ENCODE data around the gene PLEKHG4B. TPM values are rescaled to one million over a fixed set of nuclear protein-coding genes. Genes with fewer than 3 reads are reported as not detected.

Gene PLEKHG4B
- total RNA-seq, 1 experiment from 2014 or later = 1.2 TPM

GRCh38 chr5:159448-160172, 67.6 kb downstream of the PLEKHG4B start:
- intact Hi-C loops (cut with micrococcal nuclease) = no loop called here
- BruUV-seq (replicated peaks) = no TSS peak
- peaks cover 15% of the 10 kb centered on the region for H3K4me1 ChIP-seq (ENCODE audit: insufficient read depth, low read length)
- H4K20me1 ChIP-seq (ENCODE audit: low read length) = no peaks in the 10 kb centered on the region
- H3K79me2 ChIP-seq (ENCODE audit: low read length) = no peaks in the 10 kb centered on the region
- no peaks in the 10 kb centered on the region for H3K36me3 ChIP-seq (ENCODE audit: low read depth, low read length)
- H3F3A ChIP-seq (ENCODE audit: low read length, unreplicated experiment) = peaks cover 3% of the 10 kb centered on the region
- no peaks in the 10 kb centered on the region for H3K9me3 ChIP-seq (ENCODE audit: low read length)
- H3K9me2 ChIP-seq (replicated peaks; ENCODE audit: low read length) = no peaks in the 10 kb centered on the region
- ChIA-PET CTCF (interaction anchor here (0.6 kb wide), 1 partner anchor 29 kb away, joined by 3 read pairs; no protein-coding TSS in a partner anchor), POLR2A (ENCODE audit: unreplicated experiment) (no interaction called here)
- ATAC-seq (peak; percentile 76), DNase-seq (peak; percentile 48)
- no peak overlapping the region for H3K4me3 ChIP-seq (ENCODE audit: low read length)
- H3K27ac ChIP-seq (ENCODE audit: low read length) = peak overlapping the region; percentile 42
- H3K4me2 ChIP-seq (ENCODE audit: low read length) = peak overlapping the region; percentile 64
- peak overlapping the region; percentile 29; the same call in 1 of the 2 replicates for H3K9ac ChIP-seq (ENCODE audit: low read length)
- peak overlapping the region; percentile 55; the same call in 1 of the 2 replicates for H2AFZ ChIP-seq (ENCODE audit: low read length)
- no peaks in the 10 kb centered on the region for H3K27me3 ChIP-seq (ENCODE audit: low read length)
- no peak for TF ChIP-seq EZH2 (IDR thresholded peaks at IDR 0.05; ENCODE audit: low read length, unreplicated experiment)
- no peak for TF ChIP-seq EZH2phosphoT487 (IDR thresholded peaks at IDR 0.05; ENCODE audit: borderline replicate concordance, low read length)
- no peak for TF ChIP-seq CTCF (conservative IDR thresholded peaks at IDR 0.05; ENCODE audit: low read depth, low read length)

GRCh38 chr5:160173-160510, 68.2 kb downstream of the PLEKHG4B start:
- intact Hi-C loops (cut with micrococcal nuclease) = no loop called here
- H3K9me3 ChIP-seq (ENCODE audit: low read length) = no peaks in the 10 kb centered on the region
- ATAC-seq (peak; percentile 68), DNase-seq (no peak)
- H2AFZ ChIP-seq (ENCODE audit: low read length) = no peak overlapping the region
- no peak overlapping the region for H3K4me3 ChIP-seq (ENCODE audit: low read length)
- CTCF ChIA-PET = no interaction called here
- H3K79me2 ChIP-seq (ENCODE audit: low read length) = no peaks in the 10 kb centered on the region
- POLR2A ChIA-PET (ENCODE audit: unreplicated experiment) = no interaction called here
- H3K9ac ChIP-seq (ENCODE audit: low read length) = no peak overlapping the region; the same call in 1 of the 2 replicates
- no peak overlapping the region for H3K4me2 ChIP-seq (ENCODE audit: low read length)
- no peaks in the 10 kb centered on the region for H3K36me3 ChIP-seq (ENCODE audit: low read depth, low read length)
- peaks cover 15% of the 10 kb centered on the region for H3K4me1 ChIP-seq (ENCODE audit: insufficient read depth, low read length)
- no peak overlapping the region for H3K27ac ChIP-seq (ENCODE audit: low read length)
- no peaks in the 10 kb centered on the region for H3K9me2 ChIP-seq (replicated peaks; ENCODE audit: low read length)
- H4K20me1 ChIP-seq (ENCODE audit: low read length) = no peaks in the 10 kb centered on the region
- peaks cover 3% of the 10 kb centered on the region for H3F3A ChIP-seq (ENCODE audit: low read length, unreplicated experiment)
- TF ChIP-seq EZH2 (IDR thresholded peaks at IDR 0.05; ENCODE audit: low read length, unreplicated experiment) = no peak
- no TSS peak for BruUV-seq (replicated peaks)
- no peaks in the 10 kb centered on the region for H3K27me3 ChIP-seq (ENCODE audit: low read length)

- Histone ChIP-seq H3K9me2 (replicated peaks; ENCODE audit: low read length) (no peaks in the 10 kb centered on the region), H3K27me3 (ENCODE audit: low read length) (no peaks in the 10 kb centered on the region), H3K4me3 (ENCODE audit: low read length) (no peak overlapping the region), H3K27ac (ENCODE audit: low read length) (no peak overlapping the region), H3K79me2 (ENCODE audit: low read length) (no peaks in the 10 kb centered on the region), H3K9me3 (ENCODE audit: low read length) (no peaks in the 10 kb centered on the region), H4K20me1 (ENCODE audit: low read length) (no peaks in the 10 kb centered on the region), H3K36me3 (ENCODE audit: low read depth, low read length) (no peaks in the 10 kb centered on the region), H2AFZ (ENCODE audit: low read length) (no peak overlapping the region), H3K4me1 (ENCODE audit: insufficient read depth, low read length) (peaks cover 15% of the 10 kb centered on the region), H3F3A (ENCODE audit: low read length, unreplicated experiment) (peaks cover 3% of the 10 kb centered on the region), H3K4me2 (ENCODE audit: low read length) (no peak overlapping the region), H3K9ac (ENCODE audit: low read length) (no peak overlapping the region)
- BruUV-seq (replicated peaks) = no TSS peak
- ChIA-PET CTCF (no interaction called here), POLR2A (ENCODE audit: unreplicated experiment) (no interaction called here)
- ATAC-seq (no peak), DNase-seq (no peak)
- TF ChIP-seq EZH2phosphoT487 (IDR thresholded peaks at IDR 0.05; ENCODE audit: borderline replicate concordance, low read length) (no peak), EZH2 (IDR thresholded peaks at IDR 0.05; ENCODE audit: low read length, unreplicated experiment) (no peak), CTCF (conservative IDR thresholded peaks at IDR 0.05; ENCODE audit: low read depth, low read length) (no peak)
- intact Hi-C loops (cut with micrococcal nuclease) = no loop called here
Observed at GRCh38 chr5:160921-161802, 69.2 kb downstream of the PLEKHG4B start.
